ENCODE measurements around the gene PGAP3.

Gene PGAP3

GRCh38 chr17:39697961-39698360, 10.1 kb upstream of the PGAP3 start:
- in situ Hi-C loops (cut with MboI; ENCODE audit: low sequenced_read_pairs) = no loop called here

- in situ Hi-C loops (cut with MboI; ENCODE audit: low sequenced_read_pairs) = no loop called here
Measured at GRCh38 chr17:39696731-39697130, 8.9 kb upstream of the PGAP3 start.

GRCh38 chr17:39695089-39695474, 7.2 kb upstream of the PGAP3 start:
- in situ Hi-C loops (cut with MboI; ENCODE audit: low sequenced_read_pairs) = no loop called here

DNA sequence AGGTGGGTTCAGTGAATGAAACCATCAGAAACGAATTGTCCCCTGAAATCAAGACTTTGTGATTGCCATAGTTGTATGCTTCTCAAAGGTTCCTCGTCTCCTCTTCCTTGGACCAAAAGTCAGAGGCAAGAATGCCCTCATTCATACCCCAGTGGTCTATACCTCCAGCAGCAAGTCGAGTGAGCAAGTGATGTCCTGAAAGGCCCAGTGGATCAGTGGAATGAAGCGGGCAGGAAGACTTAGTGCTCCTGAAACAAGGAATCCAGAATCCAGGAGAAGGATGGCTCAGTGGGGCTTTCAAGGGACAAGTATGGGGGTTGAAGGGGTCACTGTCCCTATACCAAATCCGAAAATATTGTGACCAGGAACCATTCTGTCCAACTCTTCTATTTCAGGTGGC, 6.7 kb upstream of the PGAP3 start:
- in situ Hi-C loops (cut with MboI; ENCODE audit: low sequenced_read_pairs) = no loop called here

GRCh38 chr17:39688945-39689344, 1.1 kb upstream of the PGAP3 start:
- in situ Hi-C loops (cut with MboI; ENCODE audit: low sequenced_read_pairs) = no loop called here

GRCh38 chr17:39688475-39688835, 598 bp upstream of the PGAP3 start:
- in situ Hi-C loops (cut with MboI; ENCODE audit: low sequenced_read_pairs) = no loop called here

- in situ Hi-C loops (cut with MboI; ENCODE audit: low sequenced_read_pairs) = no loop called here
Measured at GRCh38 chr17:39687101-39687545, 734 bp downstream of the PGAP3 start.

GRCh38 chr17:39684369-39685192, 3.3 kb downstream of the PGAP3 start:
- in situ Hi-C loops (cut with MboI; ENCODE audit: low sequenced_read_pairs) = no loop called here

DNA sequence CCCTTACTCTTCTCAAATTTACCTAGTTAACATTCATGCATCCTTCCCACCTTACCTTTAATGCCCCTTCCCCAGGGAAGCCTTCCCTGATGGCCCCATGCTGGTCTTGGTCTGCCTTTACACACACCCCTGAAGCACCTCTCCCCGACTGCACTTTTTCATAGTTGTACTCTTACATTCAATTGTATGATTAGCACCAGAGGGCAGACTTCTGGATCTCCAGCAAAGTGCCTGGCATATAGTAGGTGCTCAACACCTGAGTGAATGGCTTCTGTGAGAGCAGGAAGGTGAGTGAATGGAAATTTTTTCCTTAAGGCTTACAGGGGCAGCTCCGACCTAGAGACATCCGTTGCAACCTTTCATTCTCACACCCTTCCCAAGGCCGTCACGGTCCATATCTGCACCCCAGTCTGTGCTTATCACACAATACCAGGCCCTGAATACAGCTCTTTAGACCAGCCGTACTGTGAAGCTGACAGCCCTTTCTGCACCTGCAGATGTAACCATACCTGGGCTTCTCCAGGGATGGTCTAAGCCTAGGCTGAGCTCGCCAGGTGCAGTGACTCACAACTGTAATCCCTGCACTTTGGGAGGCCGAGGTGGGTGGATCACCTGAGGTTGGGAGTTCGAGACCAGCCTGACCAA, 4.4 kb downstream of the PGAP3 start:
- in situ Hi-C loops (cut with MboI; ENCODE audit: low sequenced_read_pairs) = no loop called here

GRCh38 chr17:39679521-39680192, 8.2 kb downstream of the PGAP3 start:
- in situ Hi-C loops (cut with MboI; ENCODE audit: low sequenced_read_pairs) = no loop called here

DNA sequence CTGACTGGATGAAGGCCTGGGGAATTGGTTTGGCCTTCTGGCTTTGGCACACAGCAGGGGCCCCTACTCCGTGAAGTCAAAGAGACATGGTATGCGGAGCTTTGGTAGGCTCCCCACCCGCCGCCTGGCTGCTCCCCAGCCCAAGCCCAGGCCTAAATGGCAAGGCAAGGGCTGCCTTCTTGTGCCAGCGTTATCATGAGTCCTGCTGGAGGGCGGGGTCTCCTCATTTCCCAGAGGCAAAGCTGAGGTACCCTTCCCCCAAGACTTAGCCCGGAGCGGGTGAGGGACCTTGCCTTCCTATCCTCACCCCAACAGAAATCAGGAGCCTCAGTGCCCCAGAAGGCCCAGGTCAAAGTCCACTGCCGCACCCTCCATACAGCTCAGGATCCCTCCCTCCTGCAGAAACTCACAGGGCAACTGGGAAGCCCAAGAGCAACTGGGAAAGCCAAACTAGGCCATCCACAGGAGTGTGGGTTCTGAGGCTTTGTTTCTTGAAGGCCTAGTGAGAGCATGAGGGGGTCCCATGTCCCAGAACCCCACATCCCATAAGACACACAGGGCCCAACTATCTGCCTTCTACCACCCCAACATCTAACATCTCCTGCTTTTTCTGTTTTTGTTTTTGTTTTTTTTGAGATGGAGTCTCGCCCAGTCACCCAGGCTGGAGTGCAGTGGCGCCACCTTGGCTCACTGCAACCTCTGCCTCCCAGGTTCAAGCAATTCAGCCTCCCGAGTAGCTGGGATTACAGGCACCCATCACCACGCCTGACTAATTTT, 9.3 kb downstream of the PGAP3 start:
- in situ Hi-C loops (cut with MboI; ENCODE audit: low sequenced_read_pairs) = no loop called here

GRCh38 chr17:39677542-39678339, 10.1 kb downstream of the PGAP3 start:
- in situ Hi-C loops (cut with MboI; ENCODE audit: low sequenced_read_pairs) = no loop called here

DNA sequence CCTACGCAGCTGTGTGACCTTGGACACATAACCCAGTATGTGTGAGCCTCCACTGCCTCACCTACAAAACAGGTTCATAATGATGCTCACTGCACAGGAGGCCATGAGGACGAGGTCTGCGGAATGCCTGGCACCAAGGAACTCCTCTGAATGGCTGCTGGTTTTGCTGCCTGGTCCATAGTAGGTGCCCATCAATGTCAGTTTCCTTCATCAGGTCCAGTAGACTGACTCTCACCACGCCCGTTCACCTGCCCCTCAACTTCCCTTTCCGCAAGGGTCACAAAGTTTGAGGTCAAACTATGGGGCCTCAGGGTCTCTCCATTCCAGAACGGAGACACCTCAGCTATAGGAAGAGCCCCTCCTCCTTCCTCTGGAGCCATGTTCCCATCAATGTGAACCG, 10.8 kb downstream of the PGAP3 start:
- in situ Hi-C loops (cut with MboI; ENCODE audit: low sequenced_read_pairs) = no loop called here

GRCh38 chr17:39676198-39676819, 11.5 kb downstream of the PGAP3 start:
- in situ Hi-C loops (cut with MboI; ENCODE audit: low sequenced_read_pairs) = no loop called here

- in situ Hi-C loops (cut with MboI; ENCODE audit: low sequenced_read_pairs) = no loop called here
Measured at GRCh38 chr17:39675390-39676082, 12.3 kb downstream of the PGAP3 start.

GRCh38 chr17:39674702-39675389, 13.0 kb downstream of the PGAP3 start:
- in situ Hi-C loops (cut with MboI; ENCODE audit: low sequenced_read_pairs) = no loop called here

- in situ Hi-C loops (cut with MboI; ENCODE audit: low sequenced_read_pairs) = no loop called here
Measured at GRCh38 chr17:39674179-39674578, 13.7 kb downstream of the PGAP3 start.

DNA sequence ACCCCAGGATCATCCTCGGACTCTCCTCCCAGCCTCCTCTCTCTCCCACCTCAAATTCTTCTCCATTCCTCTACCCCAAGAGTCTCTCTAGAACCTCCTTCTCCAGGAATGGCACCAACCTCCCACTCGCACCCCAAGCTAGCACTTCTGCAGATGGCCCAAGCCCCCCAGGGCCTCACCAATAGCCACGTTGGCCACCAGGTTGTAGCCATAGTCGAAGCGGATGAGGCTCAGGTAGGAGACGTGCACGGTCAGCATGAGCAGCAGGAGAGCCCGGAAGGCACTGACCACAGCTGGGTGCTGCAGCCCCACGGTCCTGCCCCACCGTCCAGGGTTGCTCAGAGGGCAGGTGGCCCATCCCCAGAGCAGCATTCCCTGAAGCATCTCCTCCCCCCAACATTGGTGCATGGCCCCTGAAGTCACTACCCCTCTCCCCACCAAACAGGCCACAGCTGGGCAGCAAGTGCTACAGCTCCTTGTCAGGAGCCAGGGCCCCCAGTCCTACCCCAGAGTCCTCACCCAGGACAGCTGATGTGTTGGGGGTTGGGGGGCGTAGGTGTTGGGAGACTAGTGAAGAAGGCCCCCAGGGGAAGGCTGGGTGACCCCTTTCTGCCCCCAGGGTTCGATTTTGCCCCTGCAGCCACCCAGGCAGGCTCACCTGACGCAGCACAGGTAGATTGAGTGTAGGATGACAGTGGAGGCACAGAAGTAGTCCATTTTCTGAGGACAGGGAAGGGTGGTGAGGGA, 14.3 kb downstream of the PGAP3 start:
- in situ Hi-C loops (cut with MboI; ENCODE audit: low sequenced_read_pairs) = no loop called here
